Colonic mucosa (tissue), 4 donors: ENCODE measurements around the gene COL18A1. TPM values are rescaled to one million over a fixed set of nuclear protein-coding genes. Genes with fewer than 3 reads are reported as not detected.

Experiments
- DNase-seq: peaks from one replicate; pipeline ENCODE4 v3.0.0-alpha.2; 2020
- H3K27ac ChIP-seq: fragments of 200-600 bp; one replicate; pipeline ENCODE4 v1.8.0; 2021
- H3K27me3 ChIP-seq: fragments of 200-600 bp; one replicate; pipeline ENCODE4 v1.8.0; 2021
- H3K36me3 ChIP-seq: fragments of 200-600 bp; one replicate; pipeline ENCODE4 v1.8.0; 2021
- H3K4me1 ChIP-seq: fragments of 200-600 bp; one replicate; pipeline ENCODE4 v1.8.0; 2021; ENCODE audit warnings: mild to moderate bottlenecking
- H3K4me3 ChIP-seq: fragments of 200-600 bp; one replicate; pipeline ENCODE4 v1.8.0; 2021
- H3K9ac ChIP-seq, 2 donors: one replicate each; pipeline ENCODE4 v1.7.0; 2013; ENCODE audit warnings: control low read depth in 2 of 2, low read depth in 2 of 2, low read length in 2 of 2
- H3K9me3 ChIP-seq: fragments of 200-600 bp; one replicate; pipeline ENCODE4 v1.8.0; 2021
- intact Hi-C: fragments of 100-400 bp; cut with DNase I; formaldehyde crosslinking; loops from one replicate; pipeline ENCODE4 v1.14.1; 2022
- total RNA-seq, 2 donors: library from RNA; stranded (reverse); fragmentation: NEBNext Ultra II Directional in 1 of 2; extraction: Animal tissue kit (Norgen Biotek cat#: 25700) in 1 of 2; gene quantifications; one replicate each; pipeline ENCODE4 v1.2.1, GENCODE V29; 2021
- TF ChIP-seq, protein P1 (sequence below): fragments of 200-600 bp; IDR thresholded peaks from one replicate; pipeline ENCODE4 v1.8.0; 2022; ENCODE audit warnings: antibody characterized with exemption, mild to moderate bottlenecking
- donor health status: healthy.
- donor health status: DM: no; HTN: no; CAD: no.
- donor health status: DM: no; HTN: no; CAD: no.

COL18A1 gene
- total RNA-seq, 2 donors from 2014 or later = 8.4 to 22.3 TPM

DNA sequence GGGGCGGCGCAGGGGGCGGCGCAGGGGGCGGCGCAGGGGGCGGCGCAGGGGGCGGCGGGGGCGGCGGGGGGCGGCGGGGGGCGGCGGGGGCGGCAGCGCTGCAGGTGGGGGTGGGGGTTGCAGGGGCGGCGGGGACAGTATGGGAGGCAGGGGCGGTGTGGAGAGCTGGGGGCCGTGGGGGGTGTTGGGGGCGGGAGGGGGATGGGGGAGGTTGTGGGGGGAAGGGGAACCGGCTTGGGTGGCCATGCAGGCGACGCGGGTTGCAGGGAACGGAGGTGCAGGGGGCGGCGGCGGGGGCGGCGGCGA lies 150.2 kb downstream of the COL18A1 start:
- TF ChIP-seq, protein P1, sequence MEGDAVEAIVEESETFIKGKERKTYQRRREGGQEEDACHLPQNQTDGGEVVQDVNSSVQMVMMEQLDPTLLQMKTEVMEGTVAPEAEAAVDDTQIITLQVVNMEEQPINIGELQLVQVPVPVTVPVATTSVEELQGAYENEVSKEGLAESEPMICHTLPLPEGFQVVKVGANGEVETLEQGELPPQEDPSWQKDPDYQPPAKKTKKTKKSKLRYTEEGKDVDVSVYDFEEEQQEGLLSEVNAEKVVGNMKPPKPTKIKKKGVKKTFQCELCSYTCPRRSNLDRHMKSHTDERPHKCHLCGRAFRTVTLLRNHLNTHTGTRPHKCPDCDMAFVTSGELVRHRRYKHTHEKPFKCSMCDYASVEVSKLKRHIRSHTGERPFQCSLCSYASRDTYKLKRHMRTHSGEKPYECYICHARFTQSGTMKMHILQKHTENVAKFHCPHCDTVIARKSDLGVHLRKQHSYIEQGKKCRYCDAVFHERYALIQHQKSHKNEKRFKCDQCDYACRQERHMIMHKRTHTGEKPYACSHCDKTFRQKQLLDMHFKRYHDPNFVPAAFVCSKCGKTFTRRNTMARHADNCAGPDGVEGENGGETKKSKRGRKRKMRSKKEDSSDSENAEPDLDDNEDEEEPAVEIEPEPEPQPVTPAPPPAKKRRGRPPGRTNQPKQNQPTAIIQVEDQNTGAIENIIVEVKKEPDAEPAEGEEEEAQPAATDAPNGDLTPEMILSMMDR = no peak
- H3K9me3 ChIP-seq = no peaks in the 10 kb centered on the region
- no peaks in the 10 kb centered on the region for H3K27me3 ChIP-seq
- H3K4me1 ChIP-seq = peaks cover 5% of the 10 kb centered on the region
- H3K9ac ChIP-seq = no peak overlapping the region
- DNase-seq = no peak
- intact Hi-C loops = loop anchor here (5.0 kb wide), 2 partner anchors 42 to 262 kb away; no protein-coding TSS in a partner anchor
- peak overlapping the region; percentile 73 for H3K27ac ChIP-seq
- no peaks in the 10 kb centered on the region for H3K36me3 ChIP-seq
- H3K4me3 ChIP-seq = peak overlapping the region; percentile 52

DNA sequence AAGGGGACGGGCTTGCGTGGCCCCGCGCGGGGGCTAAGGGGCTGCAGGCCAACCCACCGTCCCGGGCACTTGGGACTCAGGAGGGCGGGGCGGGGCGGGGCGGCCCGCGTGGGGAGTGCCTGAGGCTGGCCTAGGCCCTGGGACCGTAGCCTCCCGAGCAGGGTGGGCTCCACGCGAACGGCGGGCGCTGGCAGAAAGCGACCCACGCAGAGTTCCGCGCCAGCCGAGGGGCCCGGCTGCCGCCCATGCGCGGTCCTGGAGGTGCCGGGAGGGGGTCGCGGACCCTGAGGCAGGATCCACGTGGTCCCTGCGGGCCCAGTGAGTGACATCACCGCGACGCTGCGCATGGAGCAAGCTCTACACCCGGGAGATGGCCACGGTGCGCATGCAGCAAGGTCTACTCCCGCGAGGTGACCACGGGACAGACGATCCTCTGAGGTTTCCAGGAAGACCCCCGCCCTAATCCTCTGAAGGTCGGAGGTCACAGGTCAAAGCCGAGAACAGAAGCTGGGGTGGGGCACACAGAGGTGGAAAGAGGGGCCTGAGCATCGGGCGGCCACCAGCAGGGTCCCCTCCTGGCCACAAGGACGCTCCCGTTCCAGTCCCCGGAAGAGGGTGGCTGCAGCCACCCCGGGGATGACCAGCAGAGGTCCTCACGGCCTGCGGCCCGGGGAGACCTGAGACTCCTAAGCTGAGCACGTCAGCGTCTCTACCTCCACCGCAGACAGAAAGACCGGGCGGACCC lies 150.8 kb downstream of the COL18A1 start:
- peak overlapping the region; percentile 60 to 66 for H3K9ac ChIP-seq
- H3K27ac ChIP-seq = peak overlapping the region; percentile 73
- H3K9me3 ChIP-seq = no peaks in the 10 kb centered on the region
- TF ChIP-seq, protein P1 = peak; percentile 77
- no peaks in the 10 kb centered on the region for H3K36me3 ChIP-seq
- peaks cover 5% of the 10 kb centered on the region for H3K4me1 ChIP-seq
- H3K4me3 ChIP-seq = peak overlapping the region; percentile 52
- no peaks in the 10 kb centered on the region for H3K27me3 ChIP-seq
- DNase-seq = peak; percentile 84
- intact Hi-C loops = loop anchor here (5.0 kb wide), 2 partner anchors 42 to 262 kb away; no protein-coding TSS in a partner anchor

DNA sequence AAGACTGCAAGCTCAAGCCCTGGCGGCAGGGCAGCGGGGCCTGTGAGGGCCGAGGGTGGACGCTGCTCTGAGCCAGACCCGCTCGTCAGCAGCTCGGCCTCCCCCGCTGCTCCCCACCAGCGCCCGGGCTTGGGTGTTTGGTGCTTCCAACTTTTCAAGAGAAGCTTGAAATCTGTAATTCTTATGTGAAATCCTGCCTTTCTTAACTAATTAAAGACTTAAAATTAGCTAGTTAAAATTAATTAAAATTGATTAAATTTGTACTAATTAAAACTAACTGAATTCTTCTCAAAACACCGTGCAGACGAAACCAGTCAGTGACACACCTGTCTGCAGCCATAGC lies 151.3 kb downstream of the COL18A1 start:
- H3K4me1 ChIP-seq = peaks cover 5% of the 10 kb centered on the region
- TF ChIP-seq, protein P1 = no peak
- no peak overlapping the region for H3K9ac ChIP-seq
- intact Hi-C loops = loop anchor here (5.0 kb wide), 2 partner anchors 41 to 261 kb away; no protein-coding TSS in a partner anchor
- H3K4me3 ChIP-seq = no peak overlapping the region
- H3K27me3 ChIP-seq = no peaks in the 10 kb centered on the region
- H3K9me3 ChIP-seq = no peaks in the 10 kb centered on the region
- H3K27ac ChIP-seq = no peak overlapping the region
- no peak for DNase-seq
- no peaks in the 10 kb centered on the region for H3K36me3 ChIP-seq

DNA sequence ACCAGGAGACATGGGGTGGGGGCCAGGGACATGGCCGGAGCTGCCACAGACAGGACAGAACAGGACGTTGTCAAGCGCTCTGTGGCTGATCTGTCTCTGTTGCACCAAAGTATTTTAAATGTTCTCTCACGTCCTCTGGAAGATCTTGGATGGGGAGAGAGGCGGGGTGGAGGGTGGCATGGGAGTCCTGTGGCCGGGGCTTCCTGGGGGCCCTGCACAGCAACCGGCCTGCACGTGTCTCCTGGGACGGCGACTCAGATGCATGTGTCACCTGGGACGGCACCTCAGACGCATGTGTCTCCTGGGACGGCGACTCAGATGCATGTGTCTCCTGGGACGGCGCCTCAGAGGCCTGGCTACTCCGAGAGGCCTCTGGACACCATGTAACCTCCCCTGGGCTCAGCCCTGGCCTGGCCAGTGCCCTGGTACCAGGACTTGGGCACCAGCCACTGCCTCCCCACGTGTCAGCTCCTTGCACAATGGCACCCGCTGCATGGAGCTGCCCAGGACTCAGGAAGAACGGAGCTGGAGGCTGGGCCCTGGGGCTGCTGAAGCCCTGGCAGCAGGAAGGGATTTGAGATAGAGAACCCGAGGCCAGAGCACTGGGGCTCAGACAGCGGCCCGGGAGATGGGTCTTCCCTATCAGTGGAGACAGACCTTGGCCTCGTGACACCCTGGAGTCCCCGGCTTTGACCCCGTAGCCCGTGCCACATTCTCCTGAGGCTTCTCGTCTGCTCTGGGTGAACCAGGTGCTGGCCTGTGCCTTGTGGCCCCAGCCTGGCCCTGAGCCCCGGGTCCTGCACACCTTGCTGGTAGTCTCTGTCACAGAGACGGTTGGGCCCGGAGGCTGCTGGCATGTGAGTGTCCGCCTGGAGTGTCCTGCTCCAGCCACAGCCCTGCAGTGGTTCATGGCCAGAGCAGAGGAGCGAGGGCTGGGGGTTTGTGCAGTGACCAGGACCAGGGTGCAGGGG lies 152.0 kb downstream of the COL18A1 start:
- Histone ChIP-seq H3K27me3 (no peaks in the 10 kb centered on the region), H3K9me3 (no peaks in the 10 kb centered on the region), H3K27ac (no peak overlapping the region), H3K9ac (no peak overlapping the region), H3K4me1 (peaks cover 5% of the 10 kb centered on the region), H3K36me3 (no peaks in the 10 kb centered on the region), H3K4me3 (no peak overlapping the region)
- DNase-seq = no peak
- TF ChIP-seq, protein P1 = no peak
- intact Hi-C loops = loop anchor here (5.0 kb wide), 2 partner anchors 40 to 260 kb away; no protein-coding TSS in a partner anchor

DNA sequence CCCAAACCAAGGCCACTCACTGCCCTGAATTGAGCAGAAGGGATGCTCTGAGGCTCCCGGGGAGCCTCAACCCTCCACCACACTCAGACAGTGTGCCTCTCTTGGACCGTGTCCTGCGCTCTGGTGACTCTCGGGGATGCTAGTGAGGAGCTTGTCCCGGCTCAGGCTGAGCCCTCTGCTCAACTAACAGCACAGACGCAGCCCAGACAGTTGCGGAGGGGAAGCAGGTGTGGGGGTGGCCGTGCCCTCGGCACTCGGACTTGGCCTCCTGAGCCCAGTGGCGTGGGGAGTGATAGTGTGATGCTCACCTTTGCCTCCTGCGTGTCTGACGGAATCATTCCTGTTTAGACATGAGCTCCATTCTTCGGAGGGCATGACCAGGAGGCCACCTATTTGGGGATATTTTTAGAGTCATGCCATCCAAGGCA lies 152.7 kb downstream of the COL18A1 start:
- Histone ChIP-seq H3K4me1 (peaks cover 5% of the 10 kb centered on the region), H3K4me3 (no peak overlapping the region), H3K9me3 (no peaks in the 10 kb centered on the region), H3K36me3 (no peaks in the 10 kb centered on the region), H3K27me3 (no peaks in the 10 kb centered on the region), H3K9ac (no peak overlapping the region), H3K27ac (no peak overlapping the region)
- DNase-seq = no peak
- intact Hi-C loops = loop anchor here (5.0 kb wide), 2 partner anchors 40 to 260 kb away; no protein-coding TSS in a partner anchor
- TF ChIP-seq, protein P1 = no peak
